GM13976 (cell line): Measurements from ENCODE around the gene DUSP2.
"Not testable (repeated sequence)": the region's sequence is repeated elsewhere in the genome, so short reads cannot be mapped to it uniquely, and the experiment has no call there.

Experiments used
- DNase-seq: peaks from one replicate; pipeline ENCODE4 v3.0.0; 2012; ENCODE audit warnings: low spot score
- CTCF ChIP-seq: IDR thresholded peaks from 2 replicates; pipeline ENCODE4 v1.5.1; 2012; ENCODE audit warnings: borderline replicate concordance, mild to moderate bottlenecking; ENCODE audit not compliant: insufficient read depth; ENCODE audit errors: extremely low read depth, missing control alignments, control extremely low read depth
- in situ Hi-C: fragments of 300-500 bp; cut with MboI; formaldehyde crosslinking; loops from one replicate; pipeline ENCODE4 v1.12.0; 2022; ENCODE audit warnings: low sequenced_read_pairs, mixed read lengths, inconsistent platforms; ENCODE audit not compliant: unreplicated experiment

DUSP2 gene

GRCh38 chr2:96143848-96144480 lies 1.3 kb downstream of the DUSP2 start:
- no peak for DNase-seq
- in situ Hi-C loops, result no loop called here
- peak; percentile 24 for TF ChIP-seq CTCF

- no peak for DNase-seq
- in situ Hi-C loops, result no loop called here
- TF ChIP-seq CTCF, result no peak
Observed at GRCh38 chr2:96143231-96143847, 1.9 kb downstream of the DUSP2 start.

- in situ Hi-C loops, result no loop called here
- DNase-seq, result peak; percentile 71
- peak; percentile 61 for TF ChIP-seq CTCF
Observed at GRCh38 chr2:96142217-96143113, 2.8 kb downstream of the DUSP2 start.

DNA sequence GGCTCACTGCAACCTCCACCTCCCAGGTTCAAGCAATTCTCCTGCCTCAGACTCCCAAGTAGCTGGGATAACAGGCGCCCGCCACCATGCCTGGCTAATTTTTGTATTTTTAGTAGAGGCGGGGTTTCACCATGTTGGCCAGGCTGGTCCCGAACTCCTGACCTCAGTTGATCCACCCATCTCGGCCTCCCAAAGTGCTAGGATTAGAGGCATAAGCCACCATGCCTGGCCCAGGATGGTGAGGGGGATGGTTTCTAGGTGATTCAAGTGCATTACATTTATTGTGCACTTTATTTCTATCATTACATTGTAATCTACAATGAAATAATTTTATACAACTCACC lies 3.6 kb downstream of the DUSP2 start:
- DNase-seq, in situ Hi-C loops: not testable (repeated sequence)

- TF ChIP-seq CTCF, result no peak
- in situ Hi-C loops, result no loop called here
- no peak for DNase-seq
Observed at GRCh38 chr2:96140941-96141623, 4.2 kb downstream of the DUSP2 start.

GRCh38 chr2:96139181-96139758 lies 6.0 kb downstream of the DUSP2 start:
- in situ Hi-C loops, result loop anchor here (5.0 kb wide), 1 partner anchor 33 kb away; no protein-coding TSS in a partner anchor
- DNase-seq, result no peak
- no peak for TF ChIP-seq CTCF
